HUES64 (cell line): ENCODE measurements around the gene SPINT1.

ENCODE experiments used
- H3K27ac ChIP-seq: 2 replicates; pipeline ENCODE4 v1.7.0; 2013; ENCODE audit warnings: low read depth, low read length, inconsistent platforms
- H3K27me3 ChIP-seq: 2 replicates; pipeline ENCODE4 v1.6.1; 2013; ENCODE audit warnings: mild to moderate bottlenecking, low read length; ENCODE audit not compliant: insufficient read depth
- H3K36me3 ChIP-seq: 2 replicates; pipeline ENCODE4 v1.6.1; 2013; ENCODE audit warnings: mild to moderate bottlenecking, low read length; ENCODE audit not compliant: insufficient read depth
- H3K4me1 ChIP-seq: 2 replicates; pipeline ENCODE4 v1.6.1; 2013; ENCODE audit warnings: mild to moderate bottlenecking, low read length, moderate library complexity; ENCODE audit not compliant: insufficient read depth
- H3K4me3 ChIP-seq: 2 replicates; pipeline ENCODE4 v1.5.1; 2013; ENCODE audit warnings: mild to moderate bottlenecking, low read length, moderate library complexity
- H3K9ac ChIP-seq: 2 replicates; pipeline ENCODE4 v1.6.1; 2013; ENCODE audit warnings: mild to moderate bottlenecking, low read depth, low read length
- H3K9me3 ChIP-seq: 2 replicates; pipeline ENCODE4 v1.6.1; 2013; ENCODE audit warnings: low read depth, low read length; ENCODE audit not compliant: insufficient read depth
- WGBS: fragments of 150-250, 120-280 bp; methylation state at CpG from one replicate; pipeline ENCODE4 v1.1.7; 2013; ENCODE audit warnings: missing lambda C conversion rate; 5-methylcytosine and 5-hydroxymethylcytosine counted together

SPINT1 gene

DNA sequence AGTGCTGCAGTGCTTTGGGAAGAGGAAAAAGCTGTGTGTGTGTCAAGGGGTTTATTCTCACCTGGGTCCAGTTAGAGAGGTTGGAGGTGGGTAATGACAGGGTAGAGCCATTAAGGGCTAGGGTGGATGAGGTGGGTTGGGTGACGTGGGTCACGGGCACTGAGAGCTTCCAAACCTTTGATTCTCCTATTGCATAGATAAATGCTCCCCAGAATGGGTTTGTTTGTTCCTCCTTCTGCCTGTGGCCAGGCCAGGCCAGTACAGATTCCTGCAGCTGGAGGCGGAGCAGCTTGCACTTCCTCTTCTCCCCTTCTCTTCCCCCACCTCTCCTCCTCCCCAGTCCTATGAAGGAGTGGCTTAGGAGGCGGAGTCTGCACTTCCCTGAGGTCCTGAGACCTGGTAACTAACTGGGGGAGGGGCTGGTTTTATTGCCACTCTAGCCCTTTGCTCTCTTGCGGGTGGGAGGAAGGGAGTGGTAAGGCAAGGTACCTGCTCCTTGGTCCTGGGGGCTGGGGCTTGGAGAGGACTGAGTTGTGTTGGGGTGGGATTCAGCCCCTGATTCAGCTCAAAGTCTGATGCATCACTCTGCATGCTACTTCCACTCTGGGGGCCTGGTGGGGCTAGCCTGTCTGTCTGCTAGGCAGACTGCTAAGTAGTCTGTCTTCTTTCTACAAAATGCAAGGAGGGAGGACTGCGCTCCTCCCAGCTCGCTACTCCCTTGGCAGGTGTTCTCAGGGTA is 3.5 kb downstream of the SPINT1 start:
- no peak overlapping the region for H3K4me3 ChIP-seq
- H3K9ac ChIP-seq = no peak overlapping the region
- peaks cover 37% of the 10 kb centered on the region for H3K4me1 ChIP-seq

DNA sequence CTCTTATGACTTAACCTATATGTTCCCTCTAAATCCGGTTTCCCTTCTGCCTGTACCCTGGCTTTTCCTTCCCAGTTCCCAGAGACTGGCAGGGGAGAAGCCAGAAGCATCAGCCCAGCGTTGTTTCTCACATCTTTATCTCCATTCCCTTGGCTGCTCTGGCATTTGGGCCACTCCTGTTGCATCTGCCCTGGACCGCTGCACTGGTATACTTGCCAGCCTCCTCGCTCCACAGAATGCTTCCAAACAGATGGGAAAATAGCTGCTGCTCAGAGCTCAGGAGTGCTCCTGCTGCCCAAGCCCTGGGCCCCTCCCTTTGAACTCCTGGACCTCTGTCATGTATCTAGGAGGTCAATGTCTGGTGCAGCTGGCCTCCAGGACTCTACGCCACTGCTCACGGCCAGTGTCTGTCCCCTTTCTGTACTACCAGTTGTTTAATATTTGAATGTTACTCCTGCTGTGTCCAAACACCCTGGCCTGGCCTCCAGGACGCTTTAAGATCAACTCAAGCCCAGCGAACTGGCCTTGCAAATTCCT is 6.8 kb downstream of the SPINT1 start:
- Histone ChIP-seq H3K9me3 (no peaks in the 10 kb centered on the region), H3K4me3 (no peak overlapping the region), H3K27ac (no peak overlapping the region), H3K27me3 (no peaks in the 10 kb centered on the region), H3K4me1 (peaks cover 27% of the 10 kb centered on the region), H3K36me3 (peaks cover 68% of the 10 kb centered on the region), H3K9ac (no peak overlapping the region)
- WGBS = 93% methylated on average over 8 of the region's 8 CpGs

More for the DNA sequence above, 3.5 kb downstream of the SPINT1 start:
- H3K27me3 ChIP-seq = peaks cover 24% of the 10 kb centered on the region
- 68% methylated on average over 6 of the region's 7 CpGs for WGBS
- H3K9me3 ChIP-seq = no peaks in the 10 kb centered on the region
- H3K27ac ChIP-seq = no peak overlapping the region
- peaks cover 36% of the 10 kb centered on the region for H3K36me3 ChIP-seq

DNA sequence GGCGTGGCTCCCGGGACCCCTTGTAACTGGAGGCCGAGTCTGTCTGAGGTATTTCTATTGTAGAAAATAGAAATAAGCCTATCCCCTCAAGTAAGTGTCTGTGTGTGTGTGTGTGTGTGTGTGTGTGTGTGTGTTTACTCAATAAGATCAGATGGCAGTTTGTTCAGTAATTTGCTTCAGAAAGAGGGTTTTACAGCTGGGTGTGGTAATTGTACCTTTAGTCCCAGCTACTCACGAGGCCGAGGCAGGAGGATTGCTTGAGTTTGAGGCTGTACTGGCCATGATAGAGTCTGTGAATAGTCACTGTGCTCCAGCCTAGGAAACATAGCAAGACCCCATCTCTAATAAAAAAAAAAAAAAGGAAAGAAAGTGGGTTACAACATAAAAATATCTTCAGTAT is 8.7 kb downstream of the SPINT1 start:
- no peaks in the 10 kb centered on the region for H3K9me3 ChIP-seq
- 94% methylated on average over 5 of the region's 5 CpGs for WGBS
- no peak overlapping the region for H3K9ac ChIP-seq
- no peaks in the 10 kb centered on the region for H3K27me3 ChIP-seq
- peaks cover 9% of the 10 kb centered on the region; the same call in 1 of the 2 replicates for H3K4me1 ChIP-seq
- peaks cover 82% of the 10 kb centered on the region for H3K36me3 ChIP-seq
- H3K27ac ChIP-seq = no peak overlapping the region
- H3K4me3 ChIP-seq = no peak overlapping the region

DNA sequence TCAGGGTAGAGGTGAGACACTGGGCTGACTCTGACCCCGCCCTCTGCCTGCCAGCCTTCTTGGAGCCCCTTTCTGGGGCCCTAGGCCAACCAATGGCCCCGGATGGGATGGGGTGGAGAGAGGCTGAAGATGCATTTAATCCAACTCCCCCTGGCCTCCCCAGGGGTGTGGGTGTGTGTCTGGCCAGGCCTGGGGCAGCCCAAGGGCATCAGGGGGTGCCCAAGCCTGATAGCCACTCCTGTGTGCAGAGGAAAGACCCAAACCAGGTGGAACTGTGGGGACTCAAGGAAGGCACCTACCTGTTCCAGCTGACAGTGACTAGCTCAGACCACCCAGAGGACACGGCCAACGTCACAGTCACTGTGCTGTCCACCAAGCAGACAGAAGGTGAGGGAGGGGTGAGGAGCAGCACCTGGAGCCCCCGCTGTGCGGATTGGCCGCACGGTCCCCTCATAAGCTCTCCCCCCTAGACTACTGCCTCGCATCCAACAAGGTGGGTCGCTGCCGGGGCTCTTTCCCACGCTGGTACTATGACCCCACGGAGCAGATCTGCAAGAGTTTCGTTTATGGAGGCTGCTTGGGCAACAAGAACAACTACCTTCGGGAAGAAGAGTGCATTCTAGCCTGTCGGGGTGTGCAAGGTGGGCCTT is 9.5 kb downstream of the SPINT1 start:
- Histone ChIP-seq H3K36me3 (peaks cover 83% of the 10 kb centered on the region), H3K9ac (no peak overlapping the region), H3K27me3 (no peaks in the 10 kb centered on the region), H3K4me1 (0 out of 2 replicates have a peak, but pooled peaks cover under 1% of the 10 kb centered on the region), H3K4me3 (no peak overlapping the region), H3K27ac (no peak overlapping the region), H3K9me3 (no peaks in the 10 kb centered on the region)
- 96% methylated on average over 15 of the region's 16 CpGs for WGBS

DNA sequence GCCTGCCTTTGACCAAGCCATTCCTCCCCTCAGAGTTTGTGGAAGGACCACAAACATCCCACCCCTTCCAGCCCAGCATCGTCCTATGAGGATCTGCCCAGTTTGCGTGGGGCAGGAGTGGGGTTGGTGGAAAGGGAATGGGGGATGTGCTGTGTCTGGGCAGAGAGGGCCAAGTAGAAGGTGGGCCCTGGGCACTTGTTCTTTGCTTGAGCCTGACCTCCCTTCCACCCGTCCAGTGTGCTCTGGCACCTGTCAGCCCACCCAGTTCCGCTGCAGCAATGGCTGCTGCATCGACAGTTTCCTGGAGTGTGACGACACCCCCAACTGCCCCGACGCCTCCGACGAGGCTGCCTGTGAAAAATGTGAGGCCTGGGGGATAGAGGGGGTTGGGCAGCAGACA is 10.3 kb downstream of the SPINT1 start:
- no peak overlapping the region for H3K4me3 ChIP-seq
- H3K27ac ChIP-seq = no peak overlapping the region
- 94% methylated on average over 10 of the region's 10 CpGs for WGBS
- H3K9me3 ChIP-seq = no peaks in the 10 kb centered on the region
- H3K36me3 ChIP-seq = peaks cover 80% of the 10 kb centered on the region
- H3K27me3 ChIP-seq = no peaks in the 10 kb centered on the region
- no peak overlapping the region for H3K9ac ChIP-seq
- H3K4me1 ChIP-seq = no peaks in the 10 kb centered on the region

DNA sequence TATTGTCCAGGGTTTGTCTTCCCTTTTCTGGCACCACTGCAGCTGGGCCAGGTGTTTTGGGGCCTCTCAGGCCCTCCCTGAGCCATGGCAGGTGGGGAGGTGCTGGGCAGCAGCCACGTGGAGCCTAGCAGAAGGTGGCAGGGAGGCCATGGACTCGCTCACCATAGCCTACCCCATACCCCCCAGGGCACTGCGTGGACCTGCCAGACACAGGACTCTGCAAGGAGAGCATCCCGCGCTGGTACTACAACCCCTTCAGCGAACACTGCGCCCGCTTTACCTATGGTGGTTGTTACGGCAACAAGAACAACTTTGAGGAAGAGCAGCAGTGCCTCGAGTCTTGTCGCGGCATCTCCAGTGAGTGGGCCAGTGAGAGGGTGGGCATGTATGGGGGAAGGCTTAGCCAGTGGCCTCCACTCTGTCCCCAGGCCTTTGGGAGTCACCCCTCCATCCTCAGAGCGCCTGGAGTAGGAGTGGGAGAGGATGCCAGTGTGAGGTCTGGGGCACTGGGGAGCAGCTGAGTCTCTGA is 11.9 kb downstream of the SPINT1 start:
- H3K36me3 ChIP-seq = peaks cover 66% of the 10 kb centered on the region
- H3K27ac ChIP-seq = no peak overlapping the region
- 90% methylated on average over 12 of the region's 13 CpGs for WGBS
- H3K27me3 ChIP-seq = no peaks in the 10 kb centered on the region
- H3K9ac ChIP-seq = no peak overlapping the region
- H3K4me3 ChIP-seq = no peak overlapping the region
- no peaks in the 10 kb centered on the region for H3K9me3 ChIP-seq
- H3K4me1 ChIP-seq = no peaks in the 10 kb centered on the region

DNA sequence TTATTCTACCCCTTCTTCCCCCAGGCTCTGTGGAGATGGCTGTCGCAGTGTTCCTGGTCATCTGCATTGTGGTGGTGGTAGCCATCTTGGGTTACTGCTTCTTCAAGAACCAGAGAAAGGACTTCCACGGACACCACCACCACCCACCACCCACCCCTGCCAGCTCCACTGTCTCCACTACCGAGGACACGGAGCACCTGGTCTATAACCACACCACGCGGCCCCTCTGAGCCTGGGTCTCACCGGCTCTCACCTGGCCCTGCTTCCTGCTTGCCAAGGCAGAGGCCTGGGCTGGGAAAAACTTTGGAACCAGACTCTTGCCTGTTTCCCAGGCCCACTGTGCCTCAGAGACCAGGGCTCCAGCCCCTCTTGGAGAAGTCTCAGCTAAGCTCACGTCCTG is 12.9 kb downstream of the SPINT1 start:
- H3K4me1 ChIP-seq = no peaks in the 10 kb centered on the region
- no peak overlapping the region for H3K4me3 ChIP-seq
- no peaks in the 10 kb centered on the region for H3K9me3 ChIP-seq
- no peak overlapping the region for H3K9ac ChIP-seq
- H3K36me3 ChIP-seq = peaks cover 61% of the 10 kb centered on the region
- WGBS = 88% methylated on average over 8 of the region's 8 CpGs
- H3K27ac ChIP-seq = no peak overlapping the region
- H3K27me3 ChIP-seq = no peaks in the 10 kb centered on the region

DNA sequence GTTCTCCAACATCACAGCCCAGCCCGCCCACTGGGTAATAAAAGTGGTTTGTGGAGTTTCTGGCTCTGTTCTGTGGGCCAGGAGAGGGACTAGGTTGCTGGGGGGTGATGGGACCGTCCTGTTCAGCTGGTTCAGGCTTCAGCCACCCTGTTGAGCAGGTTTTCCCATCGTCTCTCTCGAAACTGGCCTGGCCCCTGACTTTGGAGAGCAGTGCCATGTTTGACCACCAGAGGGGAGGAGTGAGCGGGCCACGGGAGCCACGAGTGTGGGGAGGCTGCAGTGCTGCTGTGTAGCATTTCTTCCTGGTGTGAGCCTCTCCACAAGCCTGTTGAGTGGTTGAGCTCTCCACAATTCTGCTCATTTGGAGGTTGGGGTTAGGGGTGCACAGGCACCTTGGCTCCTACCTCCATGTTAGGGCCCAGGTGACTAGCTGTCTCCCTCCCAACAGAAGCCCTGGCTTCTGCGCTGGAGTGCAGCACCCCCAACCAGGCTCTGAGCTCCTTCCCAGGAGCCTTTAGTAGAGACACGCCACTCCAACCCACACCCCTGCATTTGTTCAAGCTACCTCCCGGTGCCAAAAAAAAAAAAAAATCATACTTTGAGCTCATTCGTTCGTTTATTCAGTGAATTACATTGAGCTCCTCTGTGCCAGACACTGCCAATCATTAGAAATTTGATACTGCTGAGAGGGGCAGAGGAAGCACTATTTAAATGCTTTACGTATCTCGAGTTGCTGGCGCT is 13.9 kb downstream of the SPINT1 start:
- Histone ChIP-seq H3K36me3 (peaks cover 51% of the 10 kb centered on the region), H3K9me3 (no peaks in the 10 kb centered on the region), H3K4me1 (no peaks in the 10 kb centered on the region), H3K4me3 (no peak overlapping the region), H3K27ac (no peak overlapping the region), H3K27me3 (no peaks in the 10 kb centered on the region), H3K9ac (no peak overlapping the region)
- 54% methylated on average over 15 of the region's 15 CpGs for WGBS

DNA sequence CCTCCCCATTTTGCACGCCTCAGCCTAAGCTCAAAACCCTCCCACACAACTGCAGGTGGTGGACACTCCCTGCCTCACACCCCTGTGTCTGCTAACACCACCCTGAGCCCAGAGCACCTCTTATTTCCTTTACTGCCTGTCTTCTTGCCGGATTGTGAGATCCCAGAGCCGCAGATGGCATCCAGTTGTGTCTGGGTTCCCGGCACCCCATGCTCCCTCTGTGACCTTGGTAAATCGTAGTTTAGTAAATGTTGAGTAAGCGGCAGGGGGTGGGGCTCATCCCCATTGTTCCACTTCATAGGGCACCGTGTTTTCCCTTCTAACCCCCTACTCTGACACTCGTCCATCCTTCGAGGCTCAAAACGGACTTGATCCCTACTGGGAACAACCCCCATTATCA is 14.9 kb downstream of the SPINT1 start:
- Histone ChIP-seq H3K27me3 (no peaks in the 10 kb centered on the region), H3K27ac (no peak overlapping the region), H3K36me3 (peaks cover 42% of the 10 kb centered on the region), H3K9ac (no peak overlapping the region), H3K4me3 (no peak overlapping the region), H3K4me1 (no peaks in the 10 kb centered on the region), H3K9me3 (no peaks in the 10 kb centered on the region)
- WGBS = 81% methylated on average over 10 of the region's 10 CpGs

DNA sequence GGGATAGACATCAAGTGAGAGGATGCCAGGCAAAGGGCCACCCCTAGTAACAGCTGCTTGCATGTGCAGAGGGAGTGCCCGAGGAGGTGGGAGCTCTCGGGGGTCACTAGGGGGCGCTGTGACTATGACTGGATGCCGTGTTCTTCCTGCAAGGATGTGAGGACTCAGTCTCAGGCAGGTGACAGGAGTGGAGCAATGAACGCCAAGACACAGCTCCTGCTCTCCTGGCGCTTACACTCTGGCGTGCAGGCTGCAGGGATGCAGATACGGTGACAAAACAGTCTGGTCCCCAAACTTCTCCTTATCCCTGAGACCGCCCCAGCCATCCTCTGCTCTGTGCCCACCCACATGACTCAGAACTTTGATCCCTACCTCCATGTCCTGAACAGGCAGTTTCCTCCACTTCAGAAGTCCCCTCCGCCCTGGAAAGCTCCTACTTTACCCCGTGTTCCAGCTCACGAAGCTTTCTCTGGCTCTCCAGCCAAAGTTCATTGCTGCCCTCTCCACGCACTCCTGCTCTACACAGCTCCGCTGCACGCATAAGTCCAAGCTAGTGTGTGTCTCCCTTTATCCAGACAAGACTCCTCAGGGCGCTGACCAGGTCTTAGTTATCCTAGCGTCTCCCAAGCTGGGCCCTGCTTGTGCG is 15.5 kb downstream of the SPINT1 start:
- peaks cover 36% of the 10 kb centered on the region for H3K36me3 ChIP-seq

More for the DNA sequence above, 15.5 kb downstream of the SPINT1 start:
- no peak overlapping the region for H3K27ac ChIP-seq
- no peak overlapping the region for H3K4me3 ChIP-seq
- H3K9me3 ChIP-seq = no peaks in the 10 kb centered on the region
- no peaks in the 10 kb centered on the region for H3K4me1 ChIP-seq
- 50% methylated on average over 18 of the region's 18 CpGs for WGBS
- H3K27me3 ChIP-seq = no peaks in the 10 kb centered on the region
- H3K9ac ChIP-seq = no peak overlapping the region
